Fibroblast of lung (primary cell): ENCODE results near the gene RELCH.

Experiments
- EZH2 ChIP-seq: IDR thresholded peaks from 2 replicates; pipeline ENCODE4 v1.5.1; 2012; ENCODE audit warnings: low read length, control low read depth, mild to moderate bottlenecking; ENCODE audit errors: missing control alignments
- TF ChIP-seq, protein P1 (sequence below), 2 donors: IDR thresholded peaks in 1 of 2; conservative IDR thresholded peaks in 1 of 2; 1 replicate in 1 of 2; 2 replicates in 1 of 2; pipeline ENCODE4 v1.5.1; 2011 to 2012; ENCODE audit warnings: low read length in 2 of 2, control low read depth in 1 of 2, inconsistent platforms in 1 of 2, low read depth in 1 of 2, mild to moderate bottlenecking in 1 of 2

DNA sequence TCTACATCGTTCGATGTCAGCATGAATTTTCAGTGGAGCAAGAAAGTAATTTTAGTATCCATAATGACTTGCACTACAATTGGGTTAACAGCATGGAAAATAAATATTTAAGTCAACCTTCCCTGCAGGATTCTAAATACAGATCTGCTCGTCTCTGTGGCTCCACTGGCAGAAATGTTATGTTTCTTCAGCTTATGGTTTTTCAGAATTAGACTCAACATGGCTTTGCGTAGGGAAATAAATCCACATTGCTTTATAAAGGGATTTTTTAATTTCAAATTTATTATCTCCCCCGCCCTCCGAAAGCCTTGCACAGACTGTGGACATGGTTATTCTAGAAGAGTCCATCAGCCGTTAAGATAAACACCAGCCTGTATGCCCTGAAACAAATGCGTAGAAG lies 156.3 kb downstream of the RELCH start:
- TF ChIP-seq, protein P1, sequence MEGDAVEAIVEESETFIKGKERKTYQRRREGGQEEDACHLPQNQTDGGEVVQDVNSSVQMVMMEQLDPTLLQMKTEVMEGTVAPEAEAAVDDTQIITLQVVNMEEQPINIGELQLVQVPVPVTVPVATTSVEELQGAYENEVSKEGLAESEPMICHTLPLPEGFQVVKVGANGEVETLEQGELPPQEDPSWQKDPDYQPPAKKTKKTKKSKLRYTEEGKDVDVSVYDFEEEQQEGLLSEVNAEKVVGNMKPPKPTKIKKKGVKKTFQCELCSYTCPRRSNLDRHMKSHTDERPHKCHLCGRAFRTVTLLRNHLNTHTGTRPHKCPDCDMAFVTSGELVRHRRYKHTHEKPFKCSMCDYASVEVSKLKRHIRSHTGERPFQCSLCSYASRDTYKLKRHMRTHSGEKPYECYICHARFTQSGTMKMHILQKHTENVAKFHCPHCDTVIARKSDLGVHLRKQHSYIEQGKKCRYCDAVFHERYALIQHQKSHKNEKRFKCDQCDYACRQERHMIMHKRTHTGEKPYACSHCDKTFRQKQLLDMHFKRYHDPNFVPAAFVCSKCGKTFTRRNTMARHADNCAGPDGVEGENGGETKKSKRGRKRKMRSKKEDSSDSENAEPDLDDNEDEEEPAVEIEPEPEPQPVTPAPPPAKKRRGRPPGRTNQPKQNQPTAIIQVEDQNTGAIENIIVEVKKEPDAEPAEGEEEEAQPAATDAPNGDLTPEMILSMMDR (conservative IDR thresholded peaks at IDR 0.05 in 1 of 2, IDR thresholded peaks at IDR 0.05 in 1 of 2; ENCODE audit: low read depth in 1 of 2, low read length in 2 of 2): no peak
- no peak for TF ChIP-seq EZH2
